ENCODE data around the gene CD109. TPM values are rescaled to one million over a fixed set of nuclear protein-coding genes. Genes with fewer than 3 reads are reported as not detected.
A peak's percentile ranks its signal among the peaks of the same experiment; 100 is the strongest.

The CD109 gene
- total and polyA plus RNA-seq, 2 of the 4 experiments (the other 2 are of a cell fraction) = 3.6 to 5.0 TPM

DNA sequence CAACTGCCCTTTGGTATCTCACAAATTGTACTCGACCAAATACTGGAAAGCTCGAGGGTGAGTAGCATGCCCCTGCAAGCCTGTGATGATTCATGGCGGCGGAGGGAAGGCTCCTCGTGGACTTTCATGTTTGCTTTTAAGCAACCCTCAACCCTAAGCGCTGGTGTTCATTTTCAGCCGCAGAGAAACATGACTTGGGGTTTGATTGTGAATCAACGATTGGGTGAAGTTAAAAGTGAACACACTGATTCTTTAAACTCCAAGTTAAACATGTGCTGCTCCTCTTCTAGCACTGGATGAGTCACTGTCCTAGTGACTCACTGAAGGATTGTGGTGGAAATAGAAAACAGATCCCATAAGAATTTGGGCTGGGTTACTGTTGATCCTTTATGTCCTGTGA, 8.3 kb downstream of the CD109 start (continued):
- TF ChIP-seq CHD1 (IDR thresholded peaks at IDR 0.05; ENCODE audit: low read depth, low read length) = no peak

DNA sequence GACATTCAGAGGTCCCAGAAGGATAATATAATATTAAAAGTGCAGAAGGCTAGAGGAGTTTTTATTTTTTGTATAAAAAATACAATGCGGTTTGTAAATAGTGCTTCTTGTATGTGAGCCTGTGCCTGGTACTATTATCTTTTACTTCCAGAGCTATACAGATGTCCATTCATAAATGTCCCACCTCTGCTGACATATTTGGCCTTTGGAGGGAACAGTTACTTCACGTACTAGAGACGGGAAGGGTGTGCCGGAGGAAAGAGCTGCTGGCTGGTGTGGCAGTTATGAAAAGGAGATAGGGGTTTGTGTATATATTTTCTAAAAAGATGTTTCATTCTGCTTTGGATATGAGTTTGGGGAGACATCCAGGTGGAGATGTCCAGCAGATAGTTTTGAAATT, 8.8 kb downstream of the CD109 start:
- no peak; the same call in 1 of the 2 replicates for ATAC-seq (ENCODE audit: low read depth)
- H3K9ac ChIP-seq (ENCODE audit: low read depth, low read length) = no peak overlapping the region
- no peaks in the 10 kb centered on the region for H4K20me1 ChIP-seq (ENCODE audit: insufficient read depth, low read length)
- H3K9me1 ChIP-seq (ENCODE audit: insufficient read depth, low read length) = peaks cover 8% of the 10 kb centered on the region
- ChIA-PET CTCF (interaction anchor here (0.6 to 0.8 kb wide), 4 partner anchors 15 to 137 kb away, joined by 3 to 5 read pairs (median 3); no protein-coding TSS in a partner anchor), POLR2A (ENCODE audit: unreplicated experiment) (interaction anchor here (0.7 kb wide), 1 partner anchor 26 kb away, joined by 3 read pairs; no protein-coding TSS in a partner anchor)
- H3K23ac ChIP-seq (ENCODE audit: low read depth, low read length) = peak overlapping the region; percentile 40; the same call in 1 of the 2 replicates
- peak overlapping the region; percentile 53 for H3K14ac ChIP-seq (replicated peaks; ENCODE audit: low read depth, low read length)
- peak overlapping the region; percentile 62; the same call in 1 of the 2 replicates for H3K56ac ChIP-seq (ENCODE audit: extremely low read depth, insufficient read depth, low read length)
- no peak for DNase-seq
- H3K79me1 ChIP-seq (ENCODE audit: low read depth in 1 of 2, low read length in 2 of 2) = peaks cover 3 to 37% of the 10 kb centered on the region in 2 experiments; a peak in 2 of 4 replicates
- H4K8ac ChIP-seq (ENCODE audit: low read depth in 2 of 2, low read length in 2 of 2) = peak overlapping the region; percentile 39 to 77; a peak in 2 of 4 replicates
- no peak overlapping the region for H3K4me3 ChIP-seq (ENCODE audit: insufficient read depth, low read depth, low read length)
- intact Hi-C loops (cut with micrococcal nuclease) (no loop called here), dilution Hi-C loops (cut with HindIII; ENCODE audit: low sequenced_read_pairs, unreplicated experiment) (no loop called here), in situ Hi-C loops (cut with MboI; ENCODE audit: low sequenced_read_pairs) (no loop called here)
- peak overlapping the region; percentile 68; the same call in 1 of the 2 replicates for H3K27ac ChIP-seq (ENCODE audit: insufficient read depth, low read length)
- peak overlapping the region; percentile 88 for H2BK20ac ChIP-seq (ENCODE audit: low read depth, low read length)
- peak overlapping the region; percentile 92; the same call in 2 of the 3 replicates for H2BK15ac ChIP-seq (ENCODE audit: low read depth, low read length)
- H3K36me3 ChIP-seq (ENCODE audit: control insufficient read depth, insufficient read depth, low read length) = no peaks in the 10 kb centered on the region
- H3K4me2 ChIP-seq (ENCODE audit: low read depth, low read length) = no peak overlapping the region
- H4K5ac ChIP-seq (ENCODE audit: low read depth, low read length) = peak overlapping the region; percentile 37; the same call in 1 of the 2 replicates
- H2AK9ac ChIP-seq (replicated peaks; ENCODE audit: low read depth, low read length, poor library complexity) = no peak overlapping the region
- H3K4ac ChIP-seq (ENCODE audit: low read depth, low read length) = peak overlapping the region; percentile 90
- no TSS peak for BruUV-seq (replicated peaks)
- peak overlapping the region; percentile 83 for H2BK5ac ChIP-seq (ENCODE audit: low read depth, low read length, poor library complexity, severe bottlenecking)
- H3K27me3 ChIP-seq (ENCODE audit: control insufficient read depth, insufficient read depth, low read length) = no peaks in the 10 kb centered on the region
- peak overlapping the region; percentile 61 for H4K91ac ChIP-seq (ENCODE audit: insufficient read depth, low read depth, low read length)
- peak overlapping the region; percentile 74 for H3K18ac ChIP-seq (ENCODE audit: low read depth, low read length)
- H3K4me1 ChIP-seq (ENCODE audit: control insufficient read depth, insufficient read depth, low read length) = peaks cover 4% of the 10 kb centered on the region; the same call in 1 of the 2 replicates
- H2AK5ac ChIP-seq (ENCODE audit: low read depth, low read length) = peak overlapping the region; percentile 80; the same call in 1 of the 2 replicates
- H2BK120ac ChIP-seq (ENCODE audit: low read depth, low read length) = peak overlapping the region; percentile 92
- no peak overlapping the region for H2AFZ ChIP-seq (replicated peaks; ENCODE audit: low read length, poor library complexity)
- TF ChIP-seq POLR2A (IDR thresholded peaks at IDR 0.05; ENCODE audit: low read depth, low read length) (no peak), CEBPB (IDR thresholded peaks at IDR 0.05; ENCODE audit: low read depth, low read length) (no peak), CHD1 (IDR thresholded peaks at IDR 0.05; ENCODE audit: low read depth, low read length) (no peak), RAD21 (IDR thresholded peaks at IDR 0.05; ENCODE audit: low read length) (no peak), USF2 (IDR thresholded peaks at IDR 0.05; ENCODE audit: low read depth, low read length) (no peak), NFE2L2 (IDR thresholded peaks at IDR 0.05; ENCODE audit: low read depth, low read length) (no peak), SMC3 (IDR thresholded peaks at IDR 0.05; ENCODE audit: low read depth, low read length) (no peak), ELK1 (IDR thresholded peaks at IDR 0.05; ENCODE audit: borderline replicate concordance, low read depth, low read length) (no peak), BHLHE40 (IDR thresholded peaks at IDR 0.05; ENCODE audit: low read depth, low read length) (no peak), RCOR1 (IDR thresholded peaks at IDR 0.05; ENCODE audit: insufficient replicate concordance, low read length) (no peak), MXI1 (IDR thresholded peaks at IDR 0.05; ENCODE audit: borderline replicate concordance, low read depth, low read length) (no peak)
- no peaks in the 10 kb centered on the region for H3K9me3 ChIP-seq (ENCODE audit: control insufficient read depth, insufficient read depth, low read length)
- no CpG with 5 or more reads among the region's 4 CpGs for WGBS, 2 experiments (ENCODE audit: extremely low coverage in 2 of 2, insufficient read length in 1 of 2)

All from IMR-90 (cell line).